Testis (tissue), 2 donors: Measurements from ENCODE around the gene CD300H.

Source experiments
- CTCF ChIP-seq, 3 experiments: fragments of 450-650 bp in 2 of 3; fragments of 200-600 bp in 1 of 3; sonication (generic) in 1 of 3; IDR thresholded peaks; one replicate each; pipeline ENCODE4 v1.5.1; 2016 to 2019; ENCODE audit warnings: antibody characterized with exemption in 3 of 3, mild to moderate bottlenecking in 2 of 3, moderate library complexity in 1 of 3
- POLR2A ChIP-seq: fragments of 450-650 bp; IDR thresholded peaks from one replicate; pipeline ENCODE4 v1.6.1; 2017; ENCODE audit warnings: antibody characterized with exemption, mild to moderate bottlenecking, moderate library complexity

- no peak for TF ChIP-seq CTCF (IDR thresholded peaks at IDR 0.05)
- TF ChIP-seq POLR2A = no peak
These were observed 44.7 kb upstream of the CD300H start for GRCh38 chr17:74612046-74612445.
